ELF-1 (cell line): Measurements from ENCODE around the gene HACE1.

Source experiments
- DNase-seq: peaks from one replicate; pipeline ENCODE4 v3.0.0-alpha.2; 2016; ENCODE audit warnings: low read depth, low spot score

The HACE1 gene

DNA sequence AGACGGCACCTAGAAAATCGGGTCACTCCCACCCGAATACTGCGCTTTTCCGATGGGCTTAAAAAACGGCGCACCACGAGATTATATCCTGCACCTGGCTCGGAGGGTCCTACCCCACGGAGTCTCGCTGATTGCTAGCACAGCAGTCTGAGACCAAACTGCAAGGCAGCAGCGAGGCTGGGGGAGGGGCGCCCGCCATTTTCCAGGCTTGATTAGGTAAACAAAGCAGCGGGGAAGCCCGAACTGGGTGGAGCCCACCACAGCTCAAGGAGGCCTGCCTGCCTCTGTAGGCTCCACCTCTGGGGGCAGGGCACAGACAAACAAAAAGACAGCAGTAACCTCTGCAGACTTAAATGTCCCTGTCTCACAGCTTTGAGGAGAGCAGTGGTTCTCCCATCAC lies 122.2 kb downstream of the HACE1 start:
- peak; percentile 78 for DNase-seq

DNA sequence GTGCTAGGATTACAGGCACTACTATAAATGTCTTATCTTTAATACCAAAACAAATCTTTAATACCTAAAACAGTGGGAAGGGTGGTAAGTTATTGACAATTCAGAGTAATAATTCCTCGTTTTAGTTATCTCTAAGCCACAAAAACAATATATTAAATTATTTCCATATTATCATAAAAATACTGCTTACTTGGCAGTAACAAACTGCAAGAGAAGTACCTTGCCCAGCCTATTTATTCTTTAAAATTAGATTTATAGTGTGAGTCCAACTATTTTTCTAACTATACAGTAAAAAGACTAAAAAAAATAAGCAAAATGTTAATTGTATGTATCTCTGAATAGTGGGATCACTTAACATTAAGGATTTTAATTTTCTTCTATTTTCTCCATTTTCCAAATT lies 123.2 kb downstream of the HACE1 start:
- DNase-seq, result no peak

DNA sequence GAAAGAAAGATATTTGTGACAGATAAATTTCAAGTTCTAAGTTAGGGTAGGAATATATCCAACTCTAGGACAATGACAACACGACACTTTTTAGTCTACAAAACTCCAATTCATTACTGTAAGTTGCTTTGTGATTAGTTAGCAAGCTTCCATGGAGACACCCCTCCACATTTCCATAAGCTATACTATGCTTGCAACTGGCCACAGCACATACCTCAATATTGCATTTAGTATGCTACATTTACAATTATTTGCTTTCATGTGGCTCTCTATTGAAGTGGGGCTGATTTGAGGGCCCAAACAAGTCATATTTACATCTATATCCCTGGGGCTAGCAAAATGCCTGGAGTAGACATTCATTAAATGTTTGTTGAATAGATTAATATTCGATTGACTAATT lies 129.3 kb downstream of the HACE1 start:
- no peak for DNase-seq

DNA sequence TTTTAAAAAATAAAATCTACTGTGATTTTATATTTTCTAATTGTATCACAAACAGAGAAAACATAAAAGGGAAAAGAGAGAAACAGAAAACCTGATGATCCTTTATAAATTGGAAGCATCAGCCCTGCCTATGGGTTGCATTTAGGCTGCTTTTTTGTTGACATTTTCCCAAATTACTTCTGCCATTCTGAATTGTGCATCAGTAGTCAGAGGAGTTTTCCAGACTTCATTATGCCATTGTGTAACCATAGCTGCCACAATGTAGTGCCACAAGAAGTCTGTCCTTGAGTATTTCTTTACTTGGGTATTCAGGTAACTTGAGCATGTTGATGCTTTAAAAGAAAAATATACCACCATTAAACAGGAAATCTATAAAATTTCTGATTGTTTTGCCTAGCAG lies 130.3 kb downstream of the HACE1 start:
- DNase-seq, result no peak

DNA sequence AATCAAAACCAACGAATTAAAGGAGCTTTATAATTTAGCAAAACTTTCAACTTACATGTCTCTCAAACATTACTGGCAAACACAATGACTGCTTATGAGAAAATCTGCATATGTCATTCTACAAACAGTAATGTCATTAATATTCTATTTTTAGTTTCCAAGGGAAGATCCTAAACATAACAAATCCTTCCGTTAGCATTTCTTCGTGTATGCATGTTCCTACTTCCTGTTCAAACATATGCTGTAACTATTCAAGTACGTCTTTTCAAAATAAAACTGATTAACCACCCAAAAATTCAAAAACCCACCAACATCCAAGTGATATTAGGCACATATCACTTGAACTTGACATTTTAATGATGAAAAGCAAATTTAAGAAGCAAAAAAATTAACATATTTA lies 131.3 kb downstream of the HACE1 start:
- no peak for DNase-seq

DNA sequence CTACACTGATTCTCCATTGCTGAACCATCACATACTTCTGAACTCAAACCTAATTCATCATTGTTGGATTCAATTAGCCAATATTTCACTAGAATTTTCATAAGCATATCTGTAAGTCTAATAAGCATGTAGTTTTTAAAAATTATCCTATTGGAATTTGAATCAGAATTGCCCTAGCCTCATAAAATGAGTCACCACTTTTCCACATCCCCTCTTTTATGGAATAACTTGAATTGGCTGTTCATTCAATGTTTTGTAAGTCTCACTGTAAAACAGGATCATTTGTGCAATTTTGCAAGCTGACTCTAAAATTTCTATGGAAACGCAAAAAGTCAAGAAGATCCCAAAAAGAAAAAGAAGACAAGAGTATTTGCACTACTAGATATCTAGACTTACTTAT lies 141.0 kb downstream of the HACE1 start:
- DNase-seq, result no peak

DNA sequence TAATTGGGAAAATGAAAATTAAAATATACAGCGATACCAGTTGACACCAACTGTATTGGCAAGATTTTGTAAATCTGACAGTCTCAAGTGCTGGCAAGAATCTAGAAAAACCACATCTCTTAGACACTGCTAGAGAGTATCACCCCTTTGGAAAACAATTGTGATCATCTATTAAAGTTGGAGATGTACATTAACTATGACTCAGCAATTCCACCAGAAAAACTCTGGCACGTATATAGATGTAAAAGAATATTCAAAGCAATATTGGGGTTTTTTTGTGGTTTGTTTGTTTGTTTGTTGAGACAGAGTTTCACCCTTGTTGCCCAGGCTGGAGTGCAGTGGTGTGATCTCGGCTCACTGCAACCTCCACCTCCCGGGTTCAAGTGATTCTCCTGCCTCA lies 142.9 kb downstream of the HACE1 start:
- DNase-seq, result no peak

DNA sequence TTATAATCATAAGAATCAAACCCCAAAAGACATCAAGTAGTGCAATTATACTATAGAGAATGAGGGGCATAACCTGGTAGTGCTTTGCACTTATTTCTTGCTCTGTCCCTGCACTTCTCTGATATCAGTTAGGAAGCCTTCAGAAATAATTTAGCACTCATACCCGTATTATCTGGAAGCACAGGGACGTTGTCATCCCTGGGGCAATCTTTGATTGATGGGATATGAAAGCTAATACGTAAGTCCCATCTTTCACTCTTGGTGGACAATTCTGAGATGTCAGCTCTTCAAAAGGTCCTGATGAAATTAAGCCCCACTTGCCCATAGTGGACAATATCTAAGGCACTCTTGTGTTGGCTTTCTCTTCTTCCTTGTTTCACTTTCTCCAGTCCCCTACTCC lies 144.9 kb downstream of the HACE1 start:
- DNase-seq, result no peak

DNA sequence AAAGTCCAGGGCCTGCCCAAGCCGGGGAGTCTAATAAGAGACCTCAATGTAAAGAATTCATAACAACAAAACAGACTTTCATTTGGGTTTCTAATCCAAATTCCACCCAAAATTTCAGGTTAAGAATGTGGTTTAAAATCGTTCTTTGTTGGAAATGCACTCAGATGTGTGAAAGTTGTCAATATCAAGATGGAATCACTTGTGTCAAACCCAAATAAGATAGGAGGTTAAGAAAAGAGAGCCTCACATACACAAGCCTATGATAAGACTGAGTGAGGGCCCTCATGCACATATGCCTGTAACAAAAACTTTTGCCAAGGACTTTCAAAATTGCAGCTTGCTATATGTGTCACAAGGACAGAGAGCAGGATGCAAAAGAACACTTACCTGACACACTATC lies 145.7 kb downstream of the HACE1 start:
- no peak for DNase-seq

DNA sequence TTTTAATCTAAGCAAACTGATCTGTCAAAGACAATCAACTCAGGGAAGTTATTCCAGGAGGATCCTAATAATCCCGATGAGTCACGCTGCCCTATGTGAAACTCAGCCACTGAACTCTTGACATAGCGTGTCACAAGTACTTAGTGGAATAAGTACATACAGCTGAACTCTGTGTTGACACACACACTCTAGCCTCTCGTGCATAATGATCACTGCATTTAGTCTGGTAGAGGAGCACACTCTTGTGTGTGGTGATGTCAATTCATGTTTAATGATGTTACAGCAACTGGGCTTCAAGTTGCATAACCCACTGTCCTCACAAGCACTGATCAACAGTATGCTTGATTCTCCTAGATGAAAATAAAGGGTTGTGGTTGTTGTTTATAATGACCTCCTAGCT lies 148.3 kb downstream of the HACE1 start:
- no peak for DNase-seq

DNA sequence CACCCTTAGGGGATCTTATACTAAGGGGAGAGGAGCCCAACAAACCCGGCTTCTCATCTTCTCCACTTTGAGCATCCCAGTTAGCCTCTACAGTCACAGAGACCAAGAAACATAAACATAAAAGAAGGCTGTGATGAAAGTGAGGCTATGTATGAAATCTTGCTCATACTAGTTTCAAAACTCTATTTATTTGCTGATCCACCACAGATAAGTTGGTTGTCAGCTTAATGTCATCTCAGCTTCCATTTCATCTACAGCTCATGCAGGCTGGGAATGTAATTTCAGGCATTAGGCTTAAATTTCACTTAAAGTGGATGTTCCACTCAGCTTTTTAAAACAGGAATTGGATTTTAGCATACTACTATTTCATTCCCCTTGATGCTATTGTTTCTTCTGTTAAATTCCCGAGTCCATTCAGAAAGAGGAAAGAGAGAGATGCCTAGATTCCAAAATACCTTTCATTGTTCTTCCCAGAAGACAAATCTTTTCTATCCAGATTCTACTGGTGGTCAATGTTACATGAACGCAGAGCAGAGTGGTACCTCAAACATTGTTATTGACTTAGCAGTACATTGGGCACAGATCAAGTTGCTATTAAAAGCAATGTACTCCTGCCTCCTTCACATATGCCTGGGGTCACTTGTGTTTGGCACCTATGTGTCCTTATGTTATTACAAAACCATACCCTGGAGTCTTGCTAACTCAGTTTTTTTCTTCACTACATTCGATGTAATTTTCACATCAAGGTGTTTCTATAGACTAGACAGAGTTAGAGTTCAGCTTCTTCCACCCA lies 149.0 kb downstream of the HACE1 start:
- no peak for DNase-seq

DNA sequence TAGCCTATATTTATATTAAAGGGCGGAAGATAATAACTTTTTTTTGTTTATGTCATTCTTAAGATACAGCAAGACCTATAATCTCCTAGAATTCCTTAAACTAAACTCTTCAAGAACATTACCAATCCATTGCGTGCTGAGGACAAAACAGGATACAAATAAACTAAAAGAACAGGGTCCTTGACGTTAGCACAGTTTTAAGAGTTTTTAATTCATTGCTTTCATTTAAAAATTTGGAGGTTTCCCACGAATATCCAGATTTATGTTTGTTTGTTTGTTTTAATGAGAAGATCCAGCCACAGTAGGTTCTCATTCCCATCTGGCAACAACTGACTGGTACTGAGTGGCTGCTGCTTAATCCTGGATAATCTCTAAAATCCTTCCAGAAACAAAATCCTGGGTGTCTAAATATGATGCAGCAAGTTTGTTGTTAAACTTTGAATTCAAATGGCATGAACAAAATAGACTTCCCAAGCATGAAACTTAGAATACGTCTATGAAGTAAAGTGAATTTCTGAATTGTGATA lies 153.7 kb downstream of the HACE1 start:
- no peak for DNase-seq

DNA sequence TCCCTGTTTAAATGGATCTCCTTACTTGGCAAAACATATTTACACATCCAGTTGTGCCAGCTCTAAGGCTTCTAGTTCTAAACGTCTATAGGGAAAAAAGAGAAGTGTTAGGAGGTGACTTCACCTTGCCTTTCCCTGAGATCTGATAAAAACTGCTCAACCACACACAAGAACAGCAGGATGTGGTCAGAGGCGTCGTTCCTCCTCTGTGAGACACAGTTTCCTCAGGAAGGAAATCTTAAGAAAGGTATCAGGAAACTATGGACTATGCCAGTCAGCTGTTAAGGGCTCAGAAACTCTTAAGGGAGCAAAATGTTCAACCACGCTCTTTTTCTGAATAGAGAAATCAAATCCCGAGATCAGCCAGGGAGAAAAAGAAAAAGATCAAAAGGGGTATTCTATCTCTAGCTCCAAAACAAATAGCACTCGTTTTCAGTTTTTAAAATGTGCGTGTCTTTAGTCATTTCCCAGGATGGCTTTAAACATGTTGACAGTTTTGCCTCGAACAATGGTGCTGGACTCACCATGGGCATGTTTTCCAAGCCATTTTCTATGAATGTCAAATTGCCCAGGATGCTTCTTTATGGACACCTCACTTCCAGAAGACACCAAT lies 154.5 kb downstream of the HACE1 start:
- no peak for DNase-seq

DNA sequence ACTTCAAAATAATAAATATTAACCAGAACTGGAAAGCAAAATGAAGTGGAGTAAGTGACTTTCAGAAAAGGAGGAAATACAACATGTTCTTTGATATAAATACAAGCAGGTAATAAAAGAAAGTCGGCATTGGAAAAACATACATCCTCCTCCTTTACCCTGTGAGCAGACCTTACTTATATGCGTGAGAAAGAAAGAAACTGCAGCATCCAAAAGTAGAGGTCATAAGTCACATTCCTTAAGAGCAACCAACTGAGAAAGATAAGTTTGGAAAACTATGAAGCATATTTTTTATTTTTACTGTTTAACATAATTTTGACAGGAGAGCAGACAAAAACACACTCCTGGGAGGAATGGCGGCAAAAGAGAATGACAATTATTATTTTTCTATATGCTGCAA lies 155.5 kb downstream of the HACE1 start:
- DNase-seq, result no peak

DNA sequence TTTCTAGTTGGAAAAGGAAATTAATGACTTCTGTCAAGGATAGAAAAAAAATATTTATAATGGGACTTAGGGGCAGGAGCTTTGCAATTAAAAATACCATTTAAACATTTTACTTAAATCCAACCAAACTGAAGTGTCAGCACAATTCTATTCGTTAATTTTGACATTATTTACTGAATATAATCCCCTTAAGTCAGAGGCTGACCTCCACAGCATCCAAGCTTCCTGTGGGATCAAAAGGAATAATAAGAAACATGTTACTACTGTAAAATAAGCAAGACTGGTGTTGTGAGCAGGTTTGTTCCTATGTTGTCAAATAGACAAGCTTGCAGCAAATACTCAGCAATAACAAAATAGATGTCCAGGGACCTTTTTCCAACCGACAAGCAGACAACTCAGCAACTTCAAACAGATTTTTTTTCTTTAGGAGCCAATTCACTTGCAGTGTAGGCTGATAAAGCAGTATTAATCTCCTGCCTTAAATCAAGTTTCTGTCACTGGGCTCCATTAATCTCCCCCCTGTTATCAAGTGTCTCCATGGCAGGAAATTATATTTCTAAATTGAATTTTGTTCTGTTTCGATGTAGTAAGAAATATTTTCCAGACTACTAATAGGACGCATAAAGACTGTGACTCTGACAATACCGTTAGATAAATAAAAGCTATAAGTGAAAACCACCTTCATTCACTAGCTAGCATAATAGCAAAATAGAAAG lies 157.4 kb downstream of the HACE1 start:
- no peak for DNase-seq

DNA sequence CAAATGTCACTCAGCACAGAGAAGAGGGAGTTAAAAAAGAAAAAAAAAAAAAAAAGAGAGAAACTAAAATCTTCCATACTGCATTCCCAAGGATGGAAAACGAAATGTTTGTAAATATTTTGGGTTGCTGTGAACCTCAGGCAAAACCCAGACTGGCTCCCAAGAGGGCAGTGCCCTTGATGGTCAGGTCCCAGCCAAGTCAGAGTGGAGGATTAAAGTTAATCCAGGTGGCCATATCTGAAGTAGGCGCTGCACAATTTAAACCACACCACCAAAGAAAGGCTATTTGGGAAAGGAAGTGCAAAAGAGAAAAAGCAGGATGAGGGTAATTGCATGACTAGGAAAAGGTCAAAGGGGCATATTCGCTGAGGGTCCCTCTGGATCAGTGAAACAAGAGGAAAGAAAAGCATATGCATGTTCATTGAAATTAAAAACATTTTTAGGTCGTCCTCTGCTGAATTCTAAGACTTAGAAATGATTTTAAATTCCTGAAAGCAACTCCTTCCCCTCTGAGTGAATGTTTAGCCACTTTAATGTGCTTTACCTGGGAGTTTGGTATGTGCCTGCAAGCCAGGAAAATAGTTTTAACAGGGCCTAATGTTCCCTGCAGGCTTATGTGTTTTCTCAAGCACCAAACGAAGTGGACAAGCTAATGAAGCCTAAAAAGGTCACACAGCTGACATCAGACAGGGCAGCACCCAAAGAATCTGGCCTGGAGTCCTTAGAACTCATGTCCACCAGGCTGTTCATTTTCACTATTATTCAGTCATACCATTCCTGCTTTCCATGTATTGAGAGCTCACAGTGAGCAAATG lies 159.1 kb downstream of the HACE1 start:
- DNase-seq, result peak; percentile 59

DNA sequence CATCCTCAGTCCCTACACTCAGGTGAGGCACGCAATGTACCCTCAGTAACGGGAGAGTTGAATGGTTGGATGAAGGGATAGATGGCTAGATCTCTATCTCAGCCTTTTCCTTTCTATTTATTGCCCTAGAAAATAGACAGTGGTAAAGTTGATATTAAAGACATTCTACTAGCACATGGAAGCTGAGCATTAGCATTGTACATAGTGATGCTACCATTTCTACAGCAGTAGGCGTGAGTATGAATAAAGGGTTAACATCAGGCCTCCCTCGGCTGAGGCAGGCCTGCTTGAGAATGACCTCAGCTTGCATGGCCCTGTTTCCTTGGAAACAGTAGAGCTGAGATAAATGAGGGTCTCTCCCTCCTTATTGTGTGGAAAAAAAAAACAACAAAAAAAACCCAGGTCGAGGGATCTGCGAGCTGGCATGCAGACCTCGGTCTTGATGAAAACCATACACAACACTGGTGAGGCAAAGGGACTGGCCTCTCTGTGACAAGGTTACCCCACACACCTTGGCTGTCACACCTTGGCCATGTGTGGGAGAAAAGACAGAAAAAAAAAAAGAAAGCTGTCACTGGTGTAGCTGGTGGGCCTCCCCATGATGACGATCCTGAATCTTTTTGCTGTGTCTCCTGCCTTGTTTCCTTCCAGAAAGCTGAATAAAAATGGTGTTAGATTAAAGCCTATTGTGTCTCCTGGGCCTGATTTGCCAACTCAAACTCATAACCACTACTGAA lies 160.0 kb downstream of the HACE1 start:
- DNase-seq, result peak; percentile 40

DNA sequence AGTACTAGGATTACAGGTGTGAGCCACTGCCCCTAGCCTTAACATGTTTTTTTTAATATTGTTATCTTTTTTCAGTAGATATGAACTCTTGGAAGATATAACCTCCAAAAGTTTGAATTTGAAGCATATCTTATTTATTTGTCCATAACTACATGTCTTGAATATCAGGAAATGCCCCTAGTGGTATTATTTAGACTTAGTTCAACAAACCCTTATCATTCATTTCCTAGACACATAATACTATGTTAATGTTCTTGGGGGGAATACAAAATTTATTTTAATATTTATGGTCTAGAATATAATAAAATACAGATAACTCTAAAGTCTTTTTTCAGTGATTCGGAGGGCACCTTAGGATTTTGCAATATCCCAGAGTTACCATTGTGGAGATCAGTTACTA lies 160.7 kb downstream of the HACE1 start:
- DNase-seq, result no peak

DNA sequence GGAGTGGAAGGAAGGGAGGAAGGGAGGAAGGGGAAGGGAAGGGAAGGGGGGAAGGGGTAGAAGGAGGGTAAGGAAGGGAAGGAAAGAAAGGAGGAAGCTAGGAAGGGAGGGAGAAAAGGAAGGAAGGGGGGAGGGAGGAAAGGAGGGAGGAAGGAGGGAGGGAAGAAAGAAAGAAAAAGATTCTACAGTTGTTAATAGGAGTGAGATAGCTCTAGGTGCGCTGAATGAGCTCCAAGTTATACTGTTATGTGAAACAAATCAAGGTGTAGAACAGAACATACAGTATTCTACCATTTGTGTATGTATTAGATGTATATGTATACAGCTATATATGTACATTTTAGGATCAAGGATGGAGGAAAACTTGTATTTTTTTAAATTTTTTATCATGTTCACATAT lies 167.7 kb downstream of the HACE1 start:
- no peak for DNase-seq

DNA sequence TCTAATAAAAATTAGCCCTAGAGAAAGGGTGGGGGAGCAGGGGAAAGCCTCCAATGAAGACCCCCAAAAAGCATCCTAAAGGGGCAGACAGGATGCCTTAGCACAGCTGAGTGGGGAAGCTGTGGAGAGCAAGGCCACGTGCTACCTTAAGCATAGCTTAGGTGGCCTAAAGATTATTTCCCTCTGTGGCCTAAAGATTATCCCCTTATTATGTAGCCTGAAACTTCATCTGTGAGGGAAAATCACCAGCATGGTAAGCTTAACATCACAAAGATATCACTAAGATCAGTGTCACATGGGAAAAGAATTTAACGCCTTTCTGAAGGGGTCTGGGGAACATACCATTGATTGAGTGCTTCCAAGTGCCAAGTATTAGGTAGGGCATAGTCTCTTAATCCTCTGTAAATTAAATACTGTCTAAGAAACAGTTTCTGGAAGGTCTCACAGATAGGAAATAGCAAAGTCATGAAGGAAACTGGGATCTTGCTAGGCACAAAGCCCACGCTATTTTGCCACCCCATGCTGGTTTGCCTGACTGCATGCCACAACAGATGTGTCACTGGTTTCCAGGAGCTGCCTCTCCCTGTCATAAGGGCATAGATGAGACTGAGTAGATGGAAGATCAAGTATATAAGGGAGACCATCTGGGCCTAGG lies 170.0 kb downstream of the HACE1 start:
- DNase-seq, result peak; percentile 60
